Measurements from ENCODE around the gene HLA-G. TPM values are rescaled to one million over a fixed set of nuclear protein-coding genes. Genes with fewer than 3 reads are reported as not detected.
"Not testable (repeated sequence)": the region's sequence is repeated elsewhere in the genome, so short reads cannot be mapped to it uniquely, and the experiment has no call there.

The HLA-G gene
- total RNA-seq (ENCODE audit: insufficient read depth, low replicate concordance): not detected

- DNase-seq (ENCODE audit: low spot score): no peak
These were observed at the start of gene HLA-G for GRCh38 chr6:29827579-29828470. Gene HLA-G, plus strand, starts transcription at chr6:29827825. Its CDS starts 20 bp downstream, at chr6:29827845.

- not testable (repeated sequence) for DNase-seq (ENCODE audit: low spot score)
These were observed 47.5 kb upstream of the HLA-G start for GRCh38 chr6:29780019-29780698.

- no peak for DNase-seq (ENCODE audit: low spot score)
These were observed 38.4 kb upstream of the HLA-G start for GRCh38 chr6:29789176-29789575.

GRCh38 chr6:29790626-29791025 lies 37.0 kb upstream of the HLA-G start:
- DNase-seq (ENCODE audit: low spot score): peak; percentile 51

GRCh38 chr6:29791162-29791561 lies 36.5 kb upstream of the HLA-G start:
- no peak for DNase-seq (ENCODE audit: low spot score)

- DNase-seq (ENCODE audit: low spot score): no peak
These were observed 35.9 kb upstream of the HLA-G start for GRCh38 chr6:29791786-29792122.

GRCh38 chr6:29792123-29793035 lies 35.2 kb upstream of the HLA-G start:
- DNase-seq (ENCODE audit: low spot score): peak; percentile 14

- no peak for DNase-seq (ENCODE audit: low spot score)
These were observed 34.6 kb upstream of the HLA-G start for GRCh38 chr6:29793036-29793356.

- DNase-seq (ENCODE audit: low spot score): no peak
These were observed 33.8 kb upstream of the HLA-G start for GRCh38 chr6:29793796-29794195.

GRCh38 chr6:29796026-29796425 lies 31.6 kb upstream of the HLA-G start:
- DNase-seq (ENCODE audit: low spot score): no peak

GRCh38 chr6:29797135-29797534 lies 30.5 kb upstream of the HLA-G start:
- no peak for DNase-seq (ENCODE audit: low spot score)

- no peak for DNase-seq (ENCODE audit: low spot score)
These were observed 29.7 kb upstream of the HLA-G start for GRCh38 chr6:29797966-29798365.

- no peak for DNase-seq (ENCODE audit: low spot score)
These were observed 27.4 kb upstream of the HLA-G start for GRCh38 chr6:29800254-29800653.

GRCh38 chr6:29806387-29806786 lies 21.2 kb upstream of the HLA-G start:
- no peak for DNase-seq (ENCODE audit: low spot score)

- DNase-seq (ENCODE audit: low spot score): no peak
These were observed 18.4 kb upstream of the HLA-G start for GRCh38 chr6:29809249-29809648.

GRCh38 chr6:29810371-29810770 lies 17.3 kb upstream of the HLA-G start:
- no peak for DNase-seq (ENCODE audit: low spot score)

GRCh38 chr6:29811377-29811776 lies 16.2 kb upstream of the HLA-G start:
- no peak for DNase-seq (ENCODE audit: low spot score)

GRCh38 chr6:29813066-29813465 lies 14.6 kb upstream of the HLA-G start:
- DNase-seq (ENCODE audit: low spot score): no peak

GRCh38 chr6:29813809-29814208 lies 13.8 kb upstream of the HLA-G start:
- DNase-seq (ENCODE audit: low spot score): no peak

- DNase-seq (ENCODE audit: low spot score): no peak
These were observed 13.1 kb upstream of the HLA-G start for GRCh38 chr6:29814379-29815117.

GRCh38 chr6:29815118-29815750 lies 12.4 kb upstream of the HLA-G start:
- no peak for DNase-seq (ENCODE audit: low spot score)

Data from umbilical cord (tissue), 2 donors.